Right lobe of liver (tissue), 4 donors: ENCODE results near the gene ATL1.
"Not testable (repeated sequence)": the region's sequence is repeated elsewhere in the genome, so short reads cannot be mapped to it uniquely, and the experiment has no call there.

Source experiments
- POLR2A ChIP-seq: fragments of 450-650 bp; IDR thresholded peaks from one replicate; pipeline ENCODE4 v1.6.1; 2017; ENCODE audit warnings: antibody characterized with exemption, mild to moderate bottlenecking
- TF ChIP-seq, protein P1 (sequence below), 4 donors: fragments of 200-600 bp in 3 of 4; fragments of 450-650 bp in 1 of 4; IDR thresholded peaks; one replicate each; pipeline versions ENCODE4 v1.5.1 to v1.8.0; 2016 to 2022; ENCODE audit warnings: antibody characterized with exemption in 4 of 4, mild to moderate bottlenecking in 2 of 4
- donor health status: DM: no; HTN: no; CAD: no.
- donor health status: DM: no; HTN: no; CAD: no.
- donor health status: DM: no; HTN: yes; CAD: no.

DNA sequence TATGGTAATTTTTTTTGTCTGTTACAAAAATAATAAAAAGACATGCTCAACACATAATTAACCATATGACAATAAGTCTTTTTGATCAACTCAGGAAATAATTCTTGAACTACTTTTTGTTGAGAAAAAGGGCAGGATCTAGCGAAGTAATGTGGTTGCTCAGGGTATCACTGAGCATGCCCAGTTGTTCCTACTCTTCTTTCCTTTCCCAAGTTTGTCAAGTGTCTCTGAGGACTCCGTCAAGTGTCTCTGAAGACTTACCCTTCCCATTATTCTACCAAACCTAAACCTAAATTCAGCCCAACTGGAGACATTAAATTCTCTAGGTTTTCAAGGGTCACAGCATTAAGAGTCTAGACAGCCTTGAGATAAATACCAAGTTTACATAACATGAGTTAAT, 104.6 kb downstream of the ATL1 start:
- TF ChIP-seq, protein P1, sequence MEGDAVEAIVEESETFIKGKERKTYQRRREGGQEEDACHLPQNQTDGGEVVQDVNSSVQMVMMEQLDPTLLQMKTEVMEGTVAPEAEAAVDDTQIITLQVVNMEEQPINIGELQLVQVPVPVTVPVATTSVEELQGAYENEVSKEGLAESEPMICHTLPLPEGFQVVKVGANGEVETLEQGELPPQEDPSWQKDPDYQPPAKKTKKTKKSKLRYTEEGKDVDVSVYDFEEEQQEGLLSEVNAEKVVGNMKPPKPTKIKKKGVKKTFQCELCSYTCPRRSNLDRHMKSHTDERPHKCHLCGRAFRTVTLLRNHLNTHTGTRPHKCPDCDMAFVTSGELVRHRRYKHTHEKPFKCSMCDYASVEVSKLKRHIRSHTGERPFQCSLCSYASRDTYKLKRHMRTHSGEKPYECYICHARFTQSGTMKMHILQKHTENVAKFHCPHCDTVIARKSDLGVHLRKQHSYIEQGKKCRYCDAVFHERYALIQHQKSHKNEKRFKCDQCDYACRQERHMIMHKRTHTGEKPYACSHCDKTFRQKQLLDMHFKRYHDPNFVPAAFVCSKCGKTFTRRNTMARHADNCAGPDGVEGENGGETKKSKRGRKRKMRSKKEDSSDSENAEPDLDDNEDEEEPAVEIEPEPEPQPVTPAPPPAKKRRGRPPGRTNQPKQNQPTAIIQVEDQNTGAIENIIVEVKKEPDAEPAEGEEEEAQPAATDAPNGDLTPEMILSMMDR (IDR thresholded peaks at IDR 0.05) = not testable (repeated sequence)
- not testable (repeated sequence) for TF ChIP-seq POLR2A
